ENCODE data around the gene EXOC3. TPM values are rescaled to one million over a fixed set of nuclear protein-coding genes. Genes with fewer than 3 reads are reported as not detected.
A peak's percentile ranks its signal among the peaks of the same experiment; 100 is the strongest.

The EXOC3 gene
- total and polyA plus RNA-seq, 3 experiments from 2014 or later, result 42.9 to 52.4 (median 50.2) TPM

DNA sequence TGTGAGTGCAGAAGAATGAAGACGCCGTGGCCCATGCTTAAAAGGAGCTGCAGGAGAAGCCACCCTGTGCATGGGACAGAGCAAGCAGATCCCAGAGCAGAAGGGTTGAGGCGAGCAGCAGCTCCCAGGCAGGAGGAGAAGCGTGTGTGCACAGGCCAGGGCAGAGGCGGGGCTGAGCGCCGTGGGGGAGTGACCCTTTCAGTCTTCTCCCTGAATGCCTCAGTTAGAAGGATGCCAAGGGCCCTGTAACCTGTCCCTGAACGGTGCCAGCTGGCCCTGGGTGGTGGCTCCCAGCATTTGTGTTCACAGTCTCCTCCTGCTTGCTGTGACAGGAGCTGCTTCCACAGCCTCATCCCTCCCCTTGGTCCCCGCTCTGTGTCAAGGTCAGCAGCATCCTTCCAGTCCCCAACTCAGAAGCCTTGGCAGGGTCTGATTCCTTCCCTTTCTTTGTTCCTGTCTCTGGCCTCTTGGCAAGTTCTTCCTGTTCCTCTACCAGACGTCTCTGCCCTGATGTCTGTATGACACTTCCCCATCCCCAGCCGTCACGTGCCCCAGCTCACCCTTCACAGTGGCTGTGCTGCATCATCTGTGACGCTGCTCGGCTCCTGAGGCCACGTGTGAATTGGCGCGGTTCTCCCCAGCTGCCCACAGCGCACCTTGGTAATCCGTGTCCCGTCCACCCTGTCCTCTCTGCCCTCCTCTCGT is 5.2 kb downstream of the EXOC3 start:
- Mint-ChIP-seq H3K36me3 (peaks cover 50 to 75% (median 50%) of the 10 kb centered on the region in 3 donors), H3K4me3 (peak overlapping the region in 1 of 7 donors; percentile 59), H3K4me1 (peaks cover 46 to 71% (median 66%) of the 10 kb centered on the region in 3 donors), H3K9me3 (peaks cover 14 to 19% (median 16%) of the 10 kb centered on the region in 5 donors), H3K27ac (peak overlapping the region in 2 of 8 donors; percentile 45 to 64), H3K27me3 (no peaks in the 10 kb centered on the region)
- Histone ChIP-seq H3K4me1 (ENCODE audit: insufficient read depth, low read length) (peaks cover 24% of the 10 kb centered on the region), H3K4me3 (ENCODE audit: low read length) (no peak overlapping the region), H3K9me3 (ENCODE audit: low read length) (peaks cover 12% of the 10 kb centered on the region), H3K27me3 (ENCODE audit: insufficient read depth, low read length, poor library complexity, severe bottlenecking) (no peaks in the 10 kb centered on the region), H3K36me3 (ENCODE audit: insufficient read depth, low read length) (peaks cover 54% of the 10 kb centered on the region), H3K27ac (ENCODE audit: low read depth, low read length) (no peak overlapping the region)
- ChIA-PET POLR2A (interaction anchor here (0.6 kb wide), 1 partner anchor 476 kb away, joined by 3 read pairs; no protein-coding TSS in a partner anchor), CTCF (interaction anchor here (4.2 kb wide), 1 partner anchor 16 kb away, joined by 15 read pairs; no protein-coding TSS in a partner anchor)
- DNase-seq, result peak in 1 of 5 donors; percentile 33

DNA sequence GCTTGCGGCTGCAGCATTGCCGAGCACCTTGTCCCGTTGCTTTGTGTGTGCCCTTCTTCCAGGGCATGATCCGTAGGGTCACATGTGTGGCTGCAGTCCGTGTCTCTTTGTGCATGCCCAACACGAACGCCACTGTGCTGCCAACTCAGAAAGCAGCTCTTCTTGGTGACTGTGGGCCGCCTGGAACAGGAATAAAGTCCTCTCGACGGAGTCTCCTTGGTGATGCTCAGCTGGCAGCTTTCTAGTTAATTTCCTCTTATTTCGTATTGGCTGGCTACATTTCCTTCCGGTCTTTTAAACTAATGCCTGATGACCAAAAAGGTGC is 5.8 kb downstream of the EXOC3 start:
- H3K4me3 Mint-ChIP-seq, result no peak overlapping the region
- no peaks in the 10 kb centered on the region for H3K27me3 Mint-ChIP-seq
- ChIA-PET CTCF (interaction anchor here (4.2 kb wide), 1 partner anchor 16 kb away, joined by 15 read pairs; no protein-coding TSS in a partner anchor), POLR2A (no interaction called here)
- Histone ChIP-seq H3K4me1 (ENCODE audit: insufficient read depth, low read length) (peaks cover 25% of the 10 kb centered on the region), H3K27me3 (ENCODE audit: insufficient read depth, low read length, poor library complexity, severe bottlenecking) (no peaks in the 10 kb centered on the region), H3K27ac (ENCODE audit: low read depth, low read length) (no peak overlapping the region), H3K9me3 (ENCODE audit: low read length) (peaks cover 12% of the 10 kb centered on the region), H3K4me3 (ENCODE audit: low read length) (no peak overlapping the region), H3K36me3 (ENCODE audit: insufficient read depth, low read length) (peaks cover 59% of the 10 kb centered on the region)
- H3K36me3 Mint-ChIP-seq, result peaks cover 54 to 80% (median 55%) of the 10 kb centered on the region in 3 donors
- no peak for DNase-seq
- peak overlapping the region in 2 of 8 donors; percentile 45 to 47 for H3K27ac Mint-ChIP-seq
- H3K9me3 Mint-ChIP-seq, result peaks cover 14 to 19% (median 16%) of the 10 kb centered on the region in 5 donors
- peaks cover 47 to 72% (median 68%) of the 10 kb centered on the region in 3 donors for H3K4me1 Mint-ChIP-seq

DNA sequence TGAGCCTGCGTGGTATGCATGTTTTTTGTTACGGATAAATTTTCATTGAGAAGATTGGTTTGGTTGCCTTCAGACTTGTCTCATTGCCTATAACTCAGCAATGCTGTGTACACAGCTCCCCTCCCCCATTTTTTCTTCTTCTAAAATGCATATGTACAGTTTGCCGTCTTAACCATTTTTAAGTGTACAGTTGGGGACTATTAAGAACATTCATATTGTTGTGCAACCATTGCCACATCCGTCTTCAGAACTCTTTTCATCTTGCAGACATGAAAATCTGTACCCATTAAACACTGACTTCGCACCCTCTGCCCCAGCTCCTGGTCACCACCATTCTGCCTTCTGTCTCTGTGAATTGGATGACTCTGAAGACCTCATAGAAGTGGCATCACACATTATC is 6.2 kb downstream of the EXOC3 start:
- H3K27ac Mint-ChIP-seq, result peak overlapping the region in 2 of 8 donors; percentile 23 to 47

DNA sequence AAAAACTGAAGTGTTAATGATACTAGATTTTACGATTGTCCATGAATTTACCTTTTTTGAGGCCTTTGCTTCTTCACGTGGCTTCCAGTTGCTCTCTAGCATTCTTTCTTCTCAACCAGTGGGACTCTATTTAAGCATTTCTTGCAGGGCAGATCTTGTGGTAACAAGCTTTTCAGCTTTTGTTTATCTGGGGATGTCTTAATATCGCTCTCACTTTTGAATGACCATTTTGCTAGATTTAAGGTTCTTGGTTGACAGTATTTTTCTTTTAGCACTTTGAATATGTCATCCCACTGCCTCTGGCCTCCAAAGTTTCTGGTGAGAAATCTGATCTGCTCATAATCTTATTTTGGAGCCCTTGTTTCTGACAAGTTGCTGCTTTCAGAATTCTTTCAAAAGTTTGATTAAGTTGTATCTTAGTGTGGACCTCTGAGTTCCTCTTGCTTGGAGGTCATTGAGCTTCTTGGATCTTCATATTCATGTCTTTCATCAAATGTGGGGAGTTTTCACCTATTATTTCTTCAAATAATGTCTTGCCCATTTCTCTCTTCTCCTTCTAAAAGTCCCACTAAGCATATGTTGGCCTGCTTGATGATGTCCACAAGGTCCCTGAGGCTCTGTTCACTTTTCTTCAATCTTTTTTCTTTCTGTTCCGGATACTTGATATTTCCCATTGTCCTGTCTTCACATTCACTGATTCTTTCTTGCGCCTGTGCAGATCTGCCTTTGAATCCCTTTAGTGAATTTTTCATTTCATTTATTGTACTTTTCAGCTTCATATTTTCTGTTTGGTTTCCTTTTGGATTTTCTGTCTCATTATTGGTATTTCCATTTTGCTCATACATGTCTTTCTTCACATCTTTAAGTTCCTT is 8.8 kb downstream of the EXOC3 start:
- H3K27ac ChIP-seq (ENCODE audit: low read depth, low read length), result no peak overlapping the region
- no peak overlapping the region for H3K4me3 ChIP-seq (ENCODE audit: low read length)
- CTCF ChIA-PET, result no interaction called here
- POLR2A ChIA-PET, result no interaction called here
- H3K27me3 ChIP-seq (ENCODE audit: insufficient read depth, low read length, poor library complexity, severe bottlenecking), result no peaks in the 10 kb centered on the region
- Mint-ChIP-seq H3K27me3 (no peaks in the 10 kb centered on the region), H3K36me3 (peaks cover 60 to 96% (median 64%) of the 10 kb centered on the region in 3 donors), H3K9me3 (peaks cover 14 to 19% (median 16%) of the 10 kb centered on the region in 5 donors), H3K27ac (peak overlapping the region in 1 of 8 donors; percentile 48), H3K4me3 (no peak overlapping the region), H3K4me1 (peaks cover 36 to 67% (median 55%) of the 10 kb centered on the region in 3 donors)
- peaks cover 21% of the 10 kb centered on the region for H3K4me1 ChIP-seq (ENCODE audit: insufficient read depth, low read length)
- peaks cover 12% of the 10 kb centered on the region for H3K9me3 ChIP-seq (ENCODE audit: low read length)
- no peak for DNase-seq
- peaks cover 72% of the 10 kb centered on the region for H3K36me3 ChIP-seq (ENCODE audit: insufficient read depth, low read length)

More for the DNA sequence above, 6.2 kb downstream of the EXOC3 start:
- Mint-ChIP-seq H3K9me3 (peaks cover 14 to 19% (median 16%) of the 10 kb centered on the region in 5 donors), H3K4me3 (peak overlapping the region in 1 of 7 donors; percentile 40), H3K27me3 (no peaks in the 10 kb centered on the region), H3K36me3 (peaks cover 57 to 84% (median 59%) of the 10 kb centered on the region in 3 donors), H3K4me1 (peaks cover 48 to 72% (median 70%) of the 10 kb centered on the region in 3 donors)
- CTCF ChIA-PET, result interaction anchor here (4.2 kb wide), 1 partner anchor 16 kb away, joined by 15 read pairs; no protein-coding TSS in a partner anchor
- Histone ChIP-seq H3K4me3 (ENCODE audit: low read length) (no peak overlapping the region), H3K9me3 (ENCODE audit: low read length) (peaks cover 12% of the 10 kb centered on the region), H3K27ac (ENCODE audit: low read depth, low read length) (no peak overlapping the region), H3K36me3 (ENCODE audit: insufficient read depth, low read length) (peaks cover 63% of the 10 kb centered on the region), H3K4me1 (ENCODE audit: insufficient read depth, low read length) (peaks cover 25% of the 10 kb centered on the region), H3K27me3 (ENCODE audit: insufficient read depth, low read length, poor library complexity, severe bottlenecking) (no peaks in the 10 kb centered on the region)
- POLR2A ChIA-PET, result no interaction called here
- DNase-seq, result no peak

- Mint-ChIP-seq H3K27me3 (no peaks in the 10 kb centered on the region), H3K4me3 (peak overlapping the region in 1 of 7 donors; percentile 16), H3K27ac (peak overlapping the region in 4 of 8 donors; percentile 2 to 90 (median 44)), H3K4me1 (peaks cover 33 to 60% (median 55%) of the 10 kb centered on the region in 3 donors), H3K36me3 (peaks cover 58 to 95% (median 65%) of the 10 kb centered on the region in 3 donors), H3K9me3 (peaks cover 14 to 19% (median 16%) of the 10 kb centered on the region in 5 donors)
- POLR2A ChIA-PET, result no interaction called here
- DNase-seq, result no peak
- Histone ChIP-seq H3K9me3 (ENCODE audit: low read length) (peaks cover 12% of the 10 kb centered on the region), H3K27ac (ENCODE audit: low read depth, low read length) (no peak overlapping the region), H3K36me3 (ENCODE audit: insufficient read depth, low read length) (peaks cover 74% of the 10 kb centered on the region), H3K4me3 (ENCODE audit: low read length) (no peak overlapping the region), H3K27me3 (ENCODE audit: insufficient read depth, low read length, poor library complexity, severe bottlenecking) (no peaks in the 10 kb centered on the region), H3K4me1 (ENCODE audit: insufficient read depth, low read length) (peaks cover 17% of the 10 kb centered on the region)
- CTCF ChIA-PET, result interaction anchor here (0.9 kb wide), 1 partner anchor 9 kb away, joined by 3 read pairs; no protein-coding TSS in a partner anchor
Observed at GRCh38 chr5:452978-453710, 10.2 kb downstream of the EXOC3 start.

DNA sequence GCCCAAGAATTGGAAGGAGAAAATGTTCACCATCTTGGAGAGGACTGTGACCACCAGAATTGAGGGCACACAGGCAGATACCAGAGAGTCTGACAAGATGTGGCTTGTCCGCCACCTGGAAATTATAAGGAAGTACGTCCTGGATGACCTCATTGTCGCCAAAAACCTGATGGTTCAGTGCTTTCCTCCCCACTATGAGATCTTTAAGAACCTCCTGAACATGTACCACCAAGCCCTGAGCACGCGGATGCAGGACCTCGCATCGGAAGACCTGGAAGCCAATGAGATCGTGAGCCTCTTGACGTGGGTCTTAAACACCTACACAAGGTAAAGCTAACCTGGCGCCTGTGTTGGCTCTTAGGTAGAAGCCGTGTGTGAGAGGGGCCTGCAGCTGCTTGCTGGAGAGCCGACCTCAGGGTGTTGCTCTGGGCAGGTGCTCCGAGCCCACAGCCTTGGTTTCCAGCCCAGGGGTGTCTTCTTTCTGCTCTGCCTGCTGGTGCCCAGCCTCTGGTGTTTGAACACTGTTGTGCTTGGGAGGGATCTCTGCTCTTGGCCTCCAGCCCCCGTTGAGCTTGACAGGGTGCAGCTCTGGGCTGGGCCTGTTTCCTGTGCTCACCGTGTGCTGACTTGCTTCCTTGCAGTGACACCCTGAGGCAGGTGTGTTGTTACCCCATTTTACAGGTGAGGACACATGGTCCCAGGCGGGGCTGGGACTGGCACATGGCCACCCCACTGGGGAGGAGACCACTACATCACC is 10.9 kb downstream of the EXOC3 start:
- Mint-ChIP-seq H3K27ac (peak overlapping the region in 4 of 8 donors; percentile 17 to 86 (median 42)), H3K9me3 (peaks cover 14 to 19% (median 16%) of the 10 kb centered on the region in 5 donors), H3K4me1 (peaks cover 33 to 59% (median 52%) of the 10 kb centered on the region in 3 donors), H3K27me3 (no peaks in the 10 kb centered on the region), H3K4me3 (no peak overlapping the region), H3K36me3 (peaks cover 55 to 95% (median 62%) of the 10 kb centered on the region in 3 donors)
- H3K36me3 ChIP-seq (ENCODE audit: insufficient read depth, low read length), result peaks cover 74% of the 10 kb centered on the region
- peaks cover 17% of the 10 kb centered on the region for H3K4me1 ChIP-seq (ENCODE audit: insufficient read depth, low read length)
- POLR2A ChIA-PET, result no interaction called here
- peaks cover 12% of the 10 kb centered on the region for H3K9me3 ChIP-seq (ENCODE audit: low read length)
- DNase-seq, result peak in 1 of 5 donors; percentile 32
- no peak overlapping the region for H3K27ac ChIP-seq (ENCODE audit: low read depth, low read length)
- CTCF ChIA-PET, result no interaction called here
- no peaks in the 10 kb centered on the region for H3K27me3 ChIP-seq (ENCODE audit: insufficient read depth, low read length, poor library complexity, severe bottlenecking)
- H3K4me3 ChIP-seq (ENCODE audit: low read length), result no peak overlapping the region

DNA sequence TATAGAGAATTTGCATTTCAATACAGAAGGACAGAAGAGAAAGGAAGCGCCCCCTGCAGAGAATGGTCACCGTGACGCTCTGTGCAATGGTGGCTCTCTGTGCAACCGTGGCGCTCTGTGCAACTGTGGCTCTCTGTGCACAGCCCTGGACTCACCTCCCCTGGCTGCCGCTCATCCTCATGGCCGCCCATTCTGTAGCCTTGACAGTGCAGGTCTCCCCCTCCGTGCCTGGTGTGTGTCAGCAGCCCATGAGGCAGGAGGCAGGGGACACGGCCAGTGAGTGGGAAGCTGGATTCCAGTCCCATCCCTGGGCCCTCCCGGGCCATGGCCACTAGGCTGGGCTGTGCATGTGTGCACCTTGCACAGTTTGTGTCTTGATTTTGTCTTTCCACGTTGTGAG is 12.0 kb downstream of the EXOC3 start:
- POLR2A ChIA-PET, result no interaction called here
- CTCF ChIA-PET, result interaction anchor here (1.2 kb wide), 1 partner anchor 8 kb away, joined by 3 read pairs; no protein-coding TSS in a partner anchor
- Mint-ChIP-seq H3K27ac (peak overlapping the region in 1 of 8 donors; percentile 66), H3K4me3 (no peak overlapping the region), H3K27me3 (no peaks in the 10 kb centered on the region), H3K9me3 (peaks cover 14 to 19% (median 16%) of the 10 kb centered on the region in 5 donors), H3K4me1 (peaks cover 28 to 61% (median 44%) of the 10 kb centered on the region in 3 donors), H3K36me3 (peaks cover 44 to 95% (median 60%) of the 10 kb centered on the region in 3 donors)
- Histone ChIP-seq H3K27ac (ENCODE audit: low read depth, low read length) (no peak overlapping the region), H3K4me3 (ENCODE audit: low read length) (no peak overlapping the region), H3K27me3 (ENCODE audit: insufficient read depth, low read length, poor library complexity, severe bottlenecking) (no peaks in the 10 kb centered on the region), H3K4me1 (ENCODE audit: insufficient read depth, low read length) (peaks cover 17% of the 10 kb centered on the region), H3K9me3 (ENCODE audit: low read length) (peaks cover 12% of the 10 kb centered on the region), H3K36me3 (ENCODE audit: insufficient read depth, low read length) (peaks cover 74% of the 10 kb centered on the region)
- DNase-seq, result peak in 1 of 5 donors; percentile 40

Measured in CD8-positive, alpha-beta memory T cell (primary cell).